Cardiac fibroblast (primary cell): Measurements from ENCODE around the gene FAM111A.

Experiments used
- DNase-seq, 2 donors: peaks; one replicate each; pipeline versions ENCODE4 v3.0.0 to v3.0.0-alpha.2; 2010; ENCODE audit warnings: low read depth in 2 of 2
- H3K4me3 ChIP-seq, 2 donors: replicated peaks in 1 of 2; 1 replicate in 1 of 2; 2 replicates in 1 of 2; pipeline ENCODE4 v1.5.1; 2011; ENCODE audit warnings: low read depth in 2 of 2, low read length in 2 of 2, mild to moderate bottlenecking in 2 of 2, moderate library complexity in 1 of 2
- TF ChIP-seq, protein P1 (sequence below): IDR thresholded peaks from one replicate; pipeline ENCODE4 v1.5.1; 2011; ENCODE audit warnings: low read depth, mild to moderate bottlenecking, low read length, inconsistent platforms

FAM111A gene

DNA sequence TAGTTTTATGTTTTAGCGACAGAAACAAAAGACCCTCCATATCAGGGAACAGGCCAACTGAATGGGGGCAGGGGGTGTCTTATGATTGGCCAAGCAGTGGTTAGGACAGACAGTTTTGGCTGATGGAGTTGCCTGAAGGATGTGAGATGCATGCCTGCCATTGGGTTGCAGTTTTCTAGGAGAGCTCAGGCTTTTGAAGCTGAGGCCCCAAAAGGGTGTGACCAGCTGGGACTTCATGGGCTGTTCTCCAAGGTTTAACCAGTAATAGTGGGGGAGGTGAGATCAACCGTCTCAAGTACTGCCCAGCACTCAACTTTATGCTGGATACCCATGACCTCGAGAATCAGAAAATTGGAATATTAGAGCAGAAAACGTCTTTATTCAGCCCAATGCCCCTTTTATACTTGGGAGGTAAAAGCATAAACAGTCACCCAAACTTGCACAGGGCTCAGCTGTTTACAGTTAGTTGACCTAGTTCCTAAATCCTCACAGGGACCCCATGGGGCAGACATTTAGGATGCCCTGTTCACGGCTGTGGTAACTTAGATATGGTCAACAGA lies 42.8 kb downstream of the FAM111A start:
- TF ChIP-seq, protein P1, sequence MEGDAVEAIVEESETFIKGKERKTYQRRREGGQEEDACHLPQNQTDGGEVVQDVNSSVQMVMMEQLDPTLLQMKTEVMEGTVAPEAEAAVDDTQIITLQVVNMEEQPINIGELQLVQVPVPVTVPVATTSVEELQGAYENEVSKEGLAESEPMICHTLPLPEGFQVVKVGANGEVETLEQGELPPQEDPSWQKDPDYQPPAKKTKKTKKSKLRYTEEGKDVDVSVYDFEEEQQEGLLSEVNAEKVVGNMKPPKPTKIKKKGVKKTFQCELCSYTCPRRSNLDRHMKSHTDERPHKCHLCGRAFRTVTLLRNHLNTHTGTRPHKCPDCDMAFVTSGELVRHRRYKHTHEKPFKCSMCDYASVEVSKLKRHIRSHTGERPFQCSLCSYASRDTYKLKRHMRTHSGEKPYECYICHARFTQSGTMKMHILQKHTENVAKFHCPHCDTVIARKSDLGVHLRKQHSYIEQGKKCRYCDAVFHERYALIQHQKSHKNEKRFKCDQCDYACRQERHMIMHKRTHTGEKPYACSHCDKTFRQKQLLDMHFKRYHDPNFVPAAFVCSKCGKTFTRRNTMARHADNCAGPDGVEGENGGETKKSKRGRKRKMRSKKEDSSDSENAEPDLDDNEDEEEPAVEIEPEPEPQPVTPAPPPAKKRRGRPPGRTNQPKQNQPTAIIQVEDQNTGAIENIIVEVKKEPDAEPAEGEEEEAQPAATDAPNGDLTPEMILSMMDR = no peak
- peak in 1 of 2 donors; percentile 51 for DNase-seq
- no peak overlapping the region for H3K4me3 ChIP-seq

DNA sequence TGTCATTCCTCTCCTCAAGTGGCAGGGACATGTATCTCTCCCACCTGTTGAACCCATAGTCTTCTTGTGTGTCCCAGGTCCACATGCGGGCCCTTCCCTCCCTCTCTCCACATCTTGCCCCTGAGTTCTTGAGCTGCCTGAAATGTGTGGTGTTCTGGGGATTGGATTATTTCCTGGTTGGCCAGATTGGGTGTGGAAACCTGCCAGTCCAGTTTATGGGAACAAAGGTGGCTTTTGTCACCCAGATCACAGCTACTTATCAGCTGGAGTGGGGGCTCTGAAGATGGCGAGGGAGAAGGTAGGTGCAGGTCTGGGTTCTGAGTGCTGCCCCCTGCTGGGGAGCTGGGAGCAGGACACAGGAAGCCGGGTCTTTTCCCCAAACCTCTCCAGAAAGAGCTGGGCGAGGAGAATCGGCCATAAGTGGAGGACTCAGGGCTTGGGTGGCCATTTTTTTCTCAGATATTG lies 43.5 kb downstream of the FAM111A start:
- TF ChIP-seq, protein P1 = peak; percentile 66
- DNase-seq = peak in 1 of 2 donors; percentile 17
- H3K4me3 ChIP-seq = no peak overlapping the region

DNA sequence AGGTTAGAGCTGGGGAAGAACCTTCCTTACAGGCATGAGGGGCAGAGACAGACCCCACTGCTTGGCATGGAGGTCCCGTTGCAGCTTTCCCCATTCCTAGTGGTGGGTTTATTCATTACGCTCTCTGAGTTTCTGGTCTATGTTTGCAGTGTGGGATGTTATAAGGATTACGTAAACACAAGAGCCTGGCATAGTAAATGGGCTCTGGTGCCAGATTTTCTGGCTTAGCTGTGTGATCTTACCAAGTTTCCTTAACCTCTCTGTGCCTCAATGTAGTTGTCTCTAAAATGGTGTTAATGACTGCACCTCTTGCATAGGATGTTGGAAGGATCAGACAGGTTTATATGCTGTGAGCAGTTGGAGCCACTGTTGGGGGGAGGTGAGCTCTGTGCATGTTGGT lies 44.4 kb downstream of the FAM111A start:
- H3K4me3 ChIP-seq = no peak overlapping the region
- TF ChIP-seq, protein P1 = no peak
- no peak for DNase-seq

DNA sequence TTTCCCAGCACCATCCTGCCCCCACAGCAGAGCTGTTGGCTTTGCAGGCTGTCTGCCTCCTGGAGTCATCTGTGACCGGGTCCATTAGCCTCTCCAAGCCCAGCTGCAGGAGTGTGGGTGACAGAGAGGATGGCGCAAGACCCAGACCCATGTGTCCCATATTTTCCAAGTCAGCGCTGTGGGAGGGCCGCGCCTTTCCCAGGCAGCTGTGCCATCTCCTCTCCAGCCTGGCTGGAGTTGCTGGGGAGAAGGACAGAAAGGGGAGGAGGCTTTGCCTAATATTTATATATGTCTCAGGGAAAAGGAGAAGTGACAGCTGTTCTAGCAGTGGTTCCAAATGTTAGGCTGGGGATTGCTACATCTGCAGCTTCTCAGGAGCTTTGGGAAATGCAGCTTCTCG lies 44.9 kb downstream of the FAM111A start:
- DNase-seq = peak in 1 of 2 donors; percentile 62
- TF ChIP-seq, protein P1 = no peak
- no peak overlapping the region for H3K4me3 ChIP-seq

DNA sequence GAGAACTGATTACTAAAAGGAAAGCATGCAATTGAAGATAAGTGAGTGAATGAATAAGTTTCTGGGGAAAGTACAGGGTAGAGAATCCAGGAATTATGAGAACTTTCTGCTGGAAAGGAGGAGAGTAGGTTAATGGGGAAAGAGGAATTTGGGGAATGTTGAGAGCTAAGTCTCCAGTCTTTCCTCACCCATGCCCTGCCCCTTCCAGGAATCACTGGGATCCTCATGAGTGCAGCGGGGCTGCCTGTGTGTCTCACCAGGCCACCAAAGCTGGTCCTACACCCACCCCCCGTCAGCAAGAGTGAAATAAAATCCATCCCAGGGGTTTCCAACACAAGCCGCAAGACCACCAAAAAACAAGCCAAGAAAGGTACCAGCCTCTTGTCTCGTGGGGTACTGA lies 46.3 kb downstream of the FAM111A start:
- TF ChIP-seq, protein P1 = no peak
- H3K4me3 ChIP-seq = no peak overlapping the region
- peak in 1 of 2 donors; percentile 31 for DNase-seq

DNA sequence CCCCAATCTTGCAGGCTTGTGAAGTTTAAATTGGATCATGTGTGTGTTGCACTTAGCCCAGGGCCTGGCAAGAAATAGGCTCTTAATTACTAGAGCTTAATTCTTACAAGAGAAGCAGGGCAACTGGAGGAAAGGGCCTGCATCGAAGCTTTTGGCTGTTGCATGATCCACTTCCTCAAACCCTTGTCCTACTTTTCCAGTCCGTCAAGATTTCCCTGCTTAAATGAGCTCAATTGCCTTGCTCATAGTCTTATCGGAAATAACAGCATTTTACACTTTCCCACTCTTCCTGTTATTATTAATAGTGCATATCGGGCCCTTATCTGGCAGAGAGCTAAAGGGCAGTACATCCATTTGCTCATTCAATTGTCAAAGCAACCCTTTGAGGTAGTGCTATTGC lies 47.3 kb downstream of the FAM111A start:
- DNase-seq = peak in 1 of 2 donors; percentile 32
- no peak overlapping the region for H3K4me3 ChIP-seq
- TF ChIP-seq, protein P1 = no peak

DNA sequence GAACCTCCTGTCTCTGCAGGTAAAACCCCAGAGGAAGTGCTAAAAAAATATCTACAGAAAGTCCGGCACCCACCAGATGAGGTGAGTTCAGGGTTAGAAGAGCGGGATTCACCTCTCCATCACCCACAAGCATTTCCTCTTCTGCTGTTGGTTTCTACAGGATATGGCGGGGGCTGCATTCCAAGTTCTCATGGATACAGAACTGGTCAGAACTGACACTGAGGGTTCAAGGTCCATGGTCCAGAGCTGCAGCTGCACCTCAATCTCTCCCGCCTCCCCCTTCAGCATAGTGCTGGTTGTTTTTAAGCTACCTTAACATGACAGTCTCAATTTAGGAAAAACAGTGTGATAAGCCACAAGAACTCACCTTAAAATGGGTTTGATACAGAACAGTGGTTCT lies 48.4 kb downstream of the FAM111A start:
- TF ChIP-seq, protein P1 = no peak
- no peak for DNase-seq
- H3K4me3 ChIP-seq = no peak overlapping the region
